SU-DHL-6 (cell line): ENCODE measurements around the gene MAL.

ENCODE experiments used
- EZH2phosphoT487 ChIP-seq: fragments of 200-600 bp; sonication (generic), shearing (Covaris generic); conservative IDR thresholded peaks from 2 replicates; pipeline ENCODE4 v1.6.1; 2018; ENCODE audit warnings: mild to moderate bottlenecking, antibody characterized with exemption, low read length, moderate library complexity, mixed read lengths
- TF ChIP-seq, protein P1 (sequence below): fragments of 200-600 bp; sonication (generic); IDR thresholded peaks from one replicate; pipeline ENCODE4 v1.5.1; 2017; ENCODE audit warnings: antibody characterized with exemption, mild to moderate bottlenecking, low read length, moderate library complexity; ENCODE audit not compliant: insufficient read depth, poor library complexity, severe bottlenecking

DNA sequence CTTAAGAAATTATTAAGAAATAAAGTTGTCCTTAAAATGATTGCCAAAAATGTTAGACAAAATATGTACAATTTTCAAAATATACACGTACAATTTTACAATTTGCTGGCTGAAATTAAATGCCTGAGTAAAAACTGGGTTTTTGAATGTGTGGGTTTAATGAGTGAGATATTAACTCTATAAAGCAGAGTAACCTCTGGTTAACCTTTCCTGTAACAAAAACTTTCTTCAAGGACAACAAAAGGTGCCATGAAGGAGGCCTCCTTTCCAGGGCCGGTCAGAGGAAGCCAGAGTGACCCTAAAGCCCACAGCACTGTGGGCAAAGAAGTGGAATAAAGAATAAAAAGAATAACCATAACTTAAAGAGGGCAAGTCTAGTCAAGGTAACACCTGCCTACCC lies 16.5 kb upstream of the MAL start:
- TF ChIP-seq, protein P1, sequence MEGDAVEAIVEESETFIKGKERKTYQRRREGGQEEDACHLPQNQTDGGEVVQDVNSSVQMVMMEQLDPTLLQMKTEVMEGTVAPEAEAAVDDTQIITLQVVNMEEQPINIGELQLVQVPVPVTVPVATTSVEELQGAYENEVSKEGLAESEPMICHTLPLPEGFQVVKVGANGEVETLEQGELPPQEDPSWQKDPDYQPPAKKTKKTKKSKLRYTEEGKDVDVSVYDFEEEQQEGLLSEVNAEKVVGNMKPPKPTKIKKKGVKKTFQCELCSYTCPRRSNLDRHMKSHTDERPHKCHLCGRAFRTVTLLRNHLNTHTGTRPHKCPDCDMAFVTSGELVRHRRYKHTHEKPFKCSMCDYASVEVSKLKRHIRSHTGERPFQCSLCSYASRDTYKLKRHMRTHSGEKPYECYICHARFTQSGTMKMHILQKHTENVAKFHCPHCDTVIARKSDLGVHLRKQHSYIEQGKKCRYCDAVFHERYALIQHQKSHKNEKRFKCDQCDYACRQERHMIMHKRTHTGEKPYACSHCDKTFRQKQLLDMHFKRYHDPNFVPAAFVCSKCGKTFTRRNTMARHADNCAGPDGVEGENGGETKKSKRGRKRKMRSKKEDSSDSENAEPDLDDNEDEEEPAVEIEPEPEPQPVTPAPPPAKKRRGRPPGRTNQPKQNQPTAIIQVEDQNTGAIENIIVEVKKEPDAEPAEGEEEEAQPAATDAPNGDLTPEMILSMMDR: no peak
- TF ChIP-seq EZH2phosphoT487: no peak
